Measurements from ENCODE around the gene PNKP. TPM values are rescaled to one million over a fixed set of nuclear protein-coding genes. Genes with fewer than 3 reads are reported as not detected.

The PNKP gene
- total and polyA plus RNA-seq, 2 donors = 28.4 to 31.4 TPM

DNA sequence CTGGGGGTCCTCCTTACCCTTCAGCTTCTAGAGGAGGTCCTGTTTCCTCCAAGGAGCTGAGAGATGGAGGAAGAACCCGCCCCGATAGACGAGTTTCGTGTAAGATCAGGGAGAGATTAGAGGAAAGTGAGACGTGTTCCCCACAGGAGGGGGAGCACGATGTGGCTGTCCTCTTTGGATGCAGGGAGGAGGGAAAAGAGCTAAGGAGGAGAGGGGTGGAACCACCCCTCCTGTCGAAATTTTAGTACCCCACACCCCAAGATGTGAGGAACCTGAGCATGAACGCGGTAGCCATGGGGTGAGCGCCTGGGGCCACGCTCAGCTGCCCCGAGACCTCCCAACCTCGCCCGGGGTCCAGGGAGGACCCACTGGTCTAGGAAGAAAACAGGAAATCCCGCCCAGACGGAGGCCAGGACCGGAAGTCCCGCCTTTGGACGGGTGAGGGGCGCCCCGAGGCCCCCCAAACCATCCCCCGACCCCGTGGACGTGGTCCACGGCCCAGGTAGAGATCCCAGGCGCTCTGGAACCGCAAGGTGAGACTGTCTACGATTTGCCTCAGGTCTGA is 8.6 kb upstream of the PNKP start:
- under 1% methylated on average over 28 of the region's 28 CpGs for WGBS
- Histone ChIP-seq H3K4me3 (ENCODE audit: low read depth, low read length) (peak overlapping the region; percentile 59), H3K4me1 (ENCODE audit: insufficient read depth) (no peaks in the 10 kb centered on the region), H3K36me3 (ENCODE audit: insufficient read depth) (no peaks in the 10 kb centered on the region), H3K27ac (ENCODE audit: low read depth) (peak overlapping the region; percentile 76)
- DNase-seq (ENCODE audit: extremely low spot score) = no peak

DNA sequence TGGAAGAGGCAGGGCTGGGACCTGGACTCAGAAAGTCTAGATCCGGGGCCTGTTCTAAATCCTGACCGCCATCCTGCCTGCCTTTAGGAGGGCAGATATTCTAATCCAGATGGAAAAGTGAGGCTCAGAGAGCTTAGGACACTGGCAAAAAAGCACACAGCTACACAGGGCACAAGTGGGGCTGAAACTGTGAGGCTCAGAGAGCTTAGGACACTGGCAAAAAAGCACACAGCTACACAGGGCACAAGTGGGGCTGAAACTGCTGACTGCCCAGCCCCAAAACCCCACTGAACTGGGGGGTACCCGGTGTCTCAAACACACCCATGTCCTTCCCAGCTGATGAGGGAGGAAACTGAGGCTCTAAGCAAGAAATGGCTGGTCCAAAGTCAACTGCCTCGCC is 7.8 kb upstream of the PNKP start:
- DNase-seq (ENCODE audit: extremely low spot score) = no peak
- Histone ChIP-seq H3K36me3 (ENCODE audit: insufficient read depth) (no peaks in the 10 kb centered on the region), H3K27ac (ENCODE audit: low read depth) (no peak overlapping the region), H3K4me1 (ENCODE audit: insufficient read depth) (no peaks in the 10 kb centered on the region), H3K4me3 (ENCODE audit: low read depth, low read length) (no peak overlapping the region)
- WGBS = 88% methylated on average over 4 of the region's 4 CpGs

DNA sequence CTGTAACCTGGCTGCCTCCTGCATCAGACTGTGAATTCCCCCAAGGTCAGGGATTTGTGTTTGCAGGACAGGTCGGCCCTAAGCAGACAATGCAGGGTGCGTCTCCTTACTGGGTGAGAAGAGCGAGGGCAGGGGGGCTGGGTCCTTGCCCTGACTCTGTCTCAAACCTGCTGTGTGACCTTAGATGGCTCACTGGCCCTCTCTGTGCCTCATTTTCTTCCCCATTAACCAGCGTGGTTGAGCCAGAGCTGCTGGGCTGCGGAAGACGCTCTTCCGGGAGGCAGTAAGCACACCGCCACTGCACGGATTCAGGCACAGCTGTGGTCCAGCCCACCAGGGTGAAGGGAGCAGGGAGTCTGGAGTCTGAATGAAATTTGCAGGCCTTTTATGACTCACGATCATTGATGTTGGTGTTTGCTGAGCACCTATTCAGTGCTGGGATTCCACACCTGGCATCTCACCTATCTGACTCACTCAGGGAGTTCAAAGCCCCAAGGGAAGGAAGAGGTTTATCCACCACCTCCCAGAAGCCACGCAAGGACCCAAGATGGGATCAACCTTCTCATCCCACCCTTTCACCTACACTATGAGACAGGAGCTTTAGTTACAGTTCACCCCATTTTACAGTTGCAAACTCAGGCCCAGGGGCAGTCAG is 7.3 kb upstream of the PNKP start:
- no peak for DNase-seq (ENCODE audit: extremely low spot score)
- Histone ChIP-seq H3K4me1 (ENCODE audit: insufficient read depth) (no peaks in the 10 kb centered on the region), H3K36me3 (ENCODE audit: insufficient read depth) (no peaks in the 10 kb centered on the region), H3K4me3 (ENCODE audit: low read depth, low read length) (no peak overlapping the region), H3K27ac (ENCODE audit: low read depth) (no peak overlapping the region)
- WGBS = 94% methylated on average over 11 of the region's 11 CpGs

DNA sequence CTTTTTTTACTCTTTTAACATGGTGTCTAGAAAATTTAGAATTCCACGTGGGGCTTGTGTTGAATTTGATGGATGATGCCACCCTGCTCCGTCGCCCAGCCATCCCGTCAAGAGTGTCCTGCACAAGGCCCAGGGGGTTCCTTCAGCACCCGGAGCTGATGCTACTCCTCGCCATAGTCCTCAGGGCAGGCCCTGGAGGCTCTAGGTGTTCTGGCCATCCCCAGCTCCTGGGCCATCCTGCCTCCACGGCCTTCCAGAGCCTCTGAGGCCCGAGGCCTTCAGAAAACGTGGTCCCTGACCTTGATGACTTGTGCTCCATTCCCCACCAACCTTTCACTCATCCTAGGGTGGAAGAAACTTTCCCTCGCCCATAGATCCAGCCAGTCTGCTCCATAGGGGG is 6.5 kb upstream of the PNKP start:
- no peaks in the 10 kb centered on the region for H3K4me1 ChIP-seq (ENCODE audit: insufficient read depth)
- WGBS = 90% methylated on average over 10 of the region's 10 CpGs

DNA sequence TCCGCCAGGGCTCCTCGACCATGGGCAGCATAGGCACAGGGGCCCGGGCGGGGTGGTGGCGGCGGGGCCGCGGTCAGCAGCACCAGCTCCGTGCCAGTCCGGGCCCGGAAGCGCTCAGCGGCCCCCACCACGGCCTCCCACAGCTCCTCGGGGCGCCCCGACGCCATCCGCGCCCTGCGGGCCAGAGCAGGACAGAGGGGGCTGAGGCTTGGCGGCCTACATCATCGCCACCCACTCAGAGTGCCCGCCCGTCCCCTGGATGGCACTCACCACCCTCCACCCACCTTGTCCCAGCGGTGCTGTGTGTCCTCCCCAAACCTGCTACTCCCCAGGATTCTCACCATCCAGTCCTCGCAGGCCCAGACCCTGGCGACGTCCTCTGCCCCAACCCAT is 5.7 kb upstream of the PNKP start:
- DNase-seq (ENCODE audit: extremely low spot score) = no peak
- H3K27ac ChIP-seq (ENCODE audit: low read depth) = no peak overlapping the region
- H3K36me3 ChIP-seq (ENCODE audit: insufficient read depth) = no peaks in the 10 kb centered on the region
- no peaks in the 10 kb centered on the region for H3K4me1 ChIP-seq (ENCODE audit: insufficient read depth)
- WGBS = 93% methylated on average over 29 of the region's 29 CpGs
- H3K4me3 ChIP-seq (ENCODE audit: low read depth, low read length) = no peak overlapping the region

More for the DNA sequence above, 6.5 kb upstream of the PNKP start:
- DNase-seq (ENCODE audit: extremely low spot score) = no peak
- H3K36me3 ChIP-seq (ENCODE audit: insufficient read depth) = no peaks in the 10 kb centered on the region
- no peak overlapping the region for H3K27ac ChIP-seq (ENCODE audit: low read depth)
- no peak overlapping the region for H3K4me3 ChIP-seq (ENCODE audit: low read depth, low read length)

DNA sequence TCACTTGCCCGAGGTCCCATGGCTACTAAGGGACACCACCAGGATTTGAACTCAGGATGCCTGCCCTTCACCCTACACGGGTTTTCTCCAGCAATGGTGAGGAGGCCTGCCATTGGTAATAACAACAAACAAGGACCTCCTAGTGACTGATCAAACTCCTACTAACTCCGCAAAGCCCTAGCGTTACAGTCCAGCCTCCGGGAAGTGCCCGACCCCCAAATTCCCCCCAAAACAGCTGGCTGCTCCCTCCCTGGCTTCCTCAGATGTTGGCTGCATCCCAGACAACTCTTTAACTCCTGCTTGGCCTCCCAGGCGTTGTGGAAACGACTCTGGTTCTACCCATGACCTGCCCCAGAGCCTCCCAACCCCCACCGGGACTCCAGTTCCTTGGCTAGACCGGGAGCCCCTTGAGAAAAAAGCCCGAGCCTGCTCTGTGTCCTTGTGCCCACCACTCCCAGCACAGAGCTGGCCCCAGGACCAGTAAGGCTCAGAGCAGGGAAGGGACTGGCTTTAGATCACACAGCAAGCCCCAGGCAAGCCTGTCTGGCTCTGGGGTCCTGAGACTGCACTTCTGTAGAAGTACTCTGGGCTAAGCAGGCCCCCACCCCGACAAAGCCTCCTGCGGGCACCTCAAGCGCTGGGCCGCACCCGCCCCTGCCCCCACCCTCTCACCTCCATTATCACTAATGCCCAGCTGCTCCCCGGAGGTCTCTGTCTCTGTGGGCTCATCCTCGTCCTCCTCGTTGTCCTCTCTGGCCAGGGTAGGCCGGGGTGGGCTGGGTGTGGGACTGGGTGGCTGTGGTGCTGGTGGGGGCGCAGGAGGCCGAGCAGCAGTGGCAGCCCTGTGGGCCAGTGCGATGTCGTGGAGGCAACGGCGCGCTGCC is 5.1 kb upstream of the PNKP start:
- no peaks in the 10 kb centered on the region for H3K4me1 ChIP-seq (ENCODE audit: insufficient read depth)
- WGBS = 83% methylated on average over 27 of the region's 27 CpGs
- H3K27ac ChIP-seq (ENCODE audit: low read depth) = no peak overlapping the region
- no peaks in the 10 kb centered on the region for H3K36me3 ChIP-seq (ENCODE audit: insufficient read depth)
- H3K4me3 ChIP-seq (ENCODE audit: low read depth, low read length) = no peak overlapping the region
- no peak for DNase-seq (ENCODE audit: extremely low spot score)

DNA sequence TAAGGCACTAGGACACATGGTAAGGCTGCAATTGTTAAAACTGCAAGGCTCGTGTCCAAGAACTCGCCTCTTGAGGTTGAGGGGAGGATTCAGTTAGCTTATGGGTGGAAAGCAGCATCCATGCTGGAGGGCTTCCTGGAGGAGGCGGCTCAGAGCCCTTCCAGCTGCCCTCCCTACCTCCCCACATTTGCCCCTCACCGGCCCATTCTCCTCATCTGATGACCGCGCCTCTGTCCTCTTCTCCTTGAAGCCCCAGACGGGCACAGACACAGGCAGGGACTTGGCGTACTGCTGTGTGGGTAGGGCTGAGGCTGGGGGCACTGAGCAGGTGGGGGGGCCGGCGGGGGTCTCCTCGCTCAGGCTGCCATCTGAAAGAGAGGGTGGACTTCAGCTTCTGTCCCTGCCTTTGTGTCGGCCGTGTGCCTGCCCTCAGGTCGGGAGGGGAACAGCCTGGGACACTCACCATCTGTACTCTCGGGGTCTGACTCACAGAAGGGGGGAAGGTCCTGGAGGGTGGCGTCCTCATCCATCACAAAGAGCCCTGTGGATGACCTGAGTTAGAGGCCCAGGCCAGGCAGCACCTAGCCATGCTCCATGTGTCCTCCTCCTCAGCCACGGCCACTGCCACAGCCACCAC is 4.1 kb upstream of the PNKP start:
- Histone ChIP-seq H3K36me3 (ENCODE audit: insufficient read depth) (no peaks in the 10 kb centered on the region), H3K27ac (ENCODE audit: low read depth) (no peak overlapping the region), H3K4me3 (ENCODE audit: low read depth, low read length) (no peak overlapping the region), H3K4me1 (ENCODE audit: insufficient read depth) (no peaks in the 10 kb centered on the region)
- WGBS = 87% methylated on average over 17 of the region's 17 CpGs
- DNase-seq (ENCODE audit: extremely low spot score) = no peak

DNA sequence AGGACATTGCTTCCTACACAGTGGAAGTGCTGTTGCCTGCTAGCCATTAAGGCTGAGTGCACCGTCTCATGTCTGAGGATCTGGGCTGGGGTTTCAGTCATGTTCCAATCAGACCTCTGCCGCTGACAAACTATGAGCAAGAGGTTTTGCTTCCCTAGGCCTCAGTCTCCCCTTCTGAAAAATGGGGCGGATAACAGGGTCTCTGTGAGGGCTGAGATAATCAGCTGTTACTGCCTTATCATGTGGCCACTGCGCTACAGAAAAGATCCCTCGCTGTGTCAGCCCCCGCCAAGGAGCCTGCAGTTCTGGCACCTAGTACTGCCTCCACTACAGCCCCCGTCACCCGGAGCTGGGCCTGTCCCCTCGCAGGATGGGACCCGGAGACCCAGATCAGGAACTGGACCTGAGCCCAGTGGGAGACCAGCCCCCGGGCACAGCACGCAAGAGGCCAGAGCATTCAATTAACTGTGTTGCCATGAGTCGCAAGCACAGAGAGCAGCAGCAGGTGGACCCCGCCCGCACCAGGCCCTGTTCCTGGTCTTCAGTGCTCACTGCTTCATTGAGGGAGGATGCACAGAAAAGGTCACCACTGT is 3.0 kb upstream of the PNKP start:
- Histone ChIP-seq H3K27ac (ENCODE audit: low read depth) (peak overlapping the region; percentile 57), H3K4me3 (ENCODE audit: low read depth, low read length) (peak overlapping the region; percentile 37), H3K4me1 (ENCODE audit: insufficient read depth) (no peaks in the 10 kb centered on the region), H3K36me3 (ENCODE audit: insufficient read depth) (no peaks in the 10 kb centered on the region)
- DNase-seq (ENCODE audit: extremely low spot score) = no peak
- WGBS = 81% methylated on average over 15 of the region's 15 CpGs

DNA sequence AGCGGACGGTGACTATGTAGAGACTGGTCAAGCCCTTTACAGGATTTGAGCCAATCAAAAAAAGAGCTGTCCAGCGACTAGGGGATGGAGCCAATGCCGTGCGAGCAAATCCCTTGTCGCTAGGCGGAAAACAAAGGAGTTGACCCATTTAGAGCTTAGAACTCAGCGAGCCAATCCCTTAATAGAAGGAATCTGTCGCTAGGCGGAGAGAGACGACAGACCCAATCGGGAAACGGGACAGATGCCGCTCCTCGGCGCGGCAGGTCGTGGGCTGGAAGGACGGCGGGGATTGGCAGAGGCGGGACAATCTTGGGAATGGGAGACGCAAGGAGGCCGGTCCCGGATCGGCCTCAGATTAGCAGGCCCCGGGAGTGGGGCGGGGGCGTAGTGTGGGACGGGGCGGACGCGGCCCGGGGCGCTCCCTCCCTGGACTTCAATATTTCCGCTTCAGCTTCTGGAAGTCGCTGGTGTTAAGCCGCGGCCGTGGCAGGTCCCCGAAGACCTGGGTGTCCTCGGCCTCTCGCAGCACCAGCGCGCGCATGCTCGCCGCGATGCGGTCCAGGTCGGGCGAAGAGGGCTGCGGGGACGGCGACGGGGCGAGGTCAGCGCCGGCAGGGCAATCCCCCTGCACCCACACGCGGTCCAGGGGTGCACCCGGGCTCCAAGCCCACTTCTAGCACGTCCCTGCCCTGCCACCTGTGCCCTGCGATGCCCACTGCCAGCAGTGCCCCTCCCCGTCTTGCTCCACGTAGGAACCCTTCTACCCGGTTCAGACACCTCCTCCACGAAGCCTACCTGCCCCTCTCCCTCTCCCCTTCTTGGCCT is 2.3 kb upstream of the PNKP start:
- WGBS = under 1% methylated on average over 67 of the region's 67 CpGs
- peak overlapping the region; percentile 57 for H3K27ac ChIP-seq (ENCODE audit: low read depth)
- peak overlapping the region; percentile 37 for H3K4me3 ChIP-seq (ENCODE audit: low read depth, low read length)
- DNase-seq (ENCODE audit: extremely low spot score) = peak; percentile 100
- H3K4me1 ChIP-seq (ENCODE audit: insufficient read depth) = no peaks in the 10 kb centered on the region
- no peaks in the 10 kb centered on the region for H3K36me3 ChIP-seq (ENCODE audit: insufficient read depth)

DNA sequence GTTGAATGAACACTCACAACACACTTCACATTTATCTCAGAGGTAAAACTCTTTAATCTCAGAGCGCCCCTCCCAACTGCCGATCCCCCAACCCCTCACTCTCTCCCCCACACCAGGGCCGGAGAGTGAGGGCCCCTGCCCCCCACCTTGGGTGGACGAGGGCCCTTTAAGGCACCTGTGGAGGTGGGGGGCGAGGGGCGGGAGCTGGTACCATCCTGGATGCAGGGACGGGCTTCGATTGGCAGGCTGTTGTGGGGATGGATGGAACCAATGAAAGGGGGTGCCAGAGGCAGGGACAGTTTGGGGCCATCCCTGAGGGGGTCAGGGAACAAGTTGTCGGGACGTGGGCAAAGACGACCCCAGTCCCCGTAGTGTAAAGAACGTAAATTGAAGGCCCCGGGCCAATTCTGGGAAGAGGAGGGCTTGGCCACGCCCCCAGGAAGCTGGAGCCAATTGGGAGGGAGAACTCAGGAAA is 1.7 kb upstream of the PNKP start:
- H3K4me1 ChIP-seq (ENCODE audit: insufficient read depth) = no peaks in the 10 kb centered on the region
- 2% methylated on average over 15 of the region's 15 CpGs for WGBS
- H3K27ac ChIP-seq (ENCODE audit: low read depth) = peak overlapping the region; percentile 48
- no peak for DNase-seq (ENCODE audit: extremely low spot score)
- no peaks in the 10 kb centered on the region for H3K36me3 ChIP-seq (ENCODE audit: insufficient read depth)
- H3K4me3 ChIP-seq (ENCODE audit: low read depth, low read length) = peak overlapping the region; percentile 16

DNA sequence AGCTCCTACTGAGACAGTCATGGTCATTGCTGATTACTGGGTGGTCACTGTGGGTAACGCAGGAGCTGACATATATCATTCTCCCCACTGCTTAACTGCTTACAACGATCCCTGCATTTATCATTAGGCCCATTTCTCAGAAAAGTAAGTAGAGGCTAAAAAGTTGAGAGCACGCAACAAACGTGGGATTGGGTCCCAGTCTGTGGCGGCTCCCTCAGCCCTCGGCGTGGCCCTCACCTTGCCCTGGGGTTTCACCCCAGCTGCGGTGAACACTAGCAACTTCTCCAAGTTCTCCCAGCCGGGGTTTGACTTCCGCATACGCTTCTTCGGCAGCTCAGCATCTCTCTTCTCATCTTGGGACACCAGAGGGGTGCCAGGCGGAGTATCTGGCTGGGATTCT is 2.5 kb downstream of the PNKP start:
- DNase-seq (ENCODE audit: extremely low spot score) = no peak
- Histone ChIP-seq H3K36me3 (ENCODE audit: insufficient read depth) (peaks cover 3% of the 10 kb centered on the region), H3K4me1 (ENCODE audit: insufficient read depth) (no peaks in the 10 kb centered on the region), H3K4me3 (ENCODE audit: low read depth, low read length) (no peak overlapping the region), H3K27ac (ENCODE audit: low read depth) (no peak overlapping the region)
- WGBS = 89% methylated on average over 13 of the region's 13 CpGs

DNA sequence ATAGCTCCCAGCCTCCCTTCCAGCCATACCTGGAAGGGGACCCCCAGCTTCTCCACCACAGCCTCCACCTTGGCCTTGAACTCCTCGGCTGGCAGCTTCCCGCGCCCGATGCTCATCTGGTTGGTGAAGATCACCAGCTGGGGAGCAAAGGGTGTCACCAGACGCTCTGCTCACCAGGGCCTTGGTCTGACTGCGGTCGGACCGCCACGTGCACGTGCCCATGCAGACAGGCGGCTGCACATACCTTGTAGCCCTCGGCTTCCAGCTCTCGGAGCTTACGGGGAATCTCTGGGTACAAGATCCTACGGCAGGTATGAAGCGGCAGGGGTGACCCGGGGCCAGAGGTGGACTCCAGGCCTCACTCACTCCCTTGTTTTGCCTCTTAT is 3.4 kb downstream of the PNKP start:
- Histone ChIP-seq H3K4me1 (ENCODE audit: insufficient read depth) (no peaks in the 10 kb centered on the region), H3K4me3 (ENCODE audit: low read depth, low read length) (no peak overlapping the region), H3K27ac (ENCODE audit: low read depth) (no peak overlapping the region), H3K36me3 (ENCODE audit: insufficient read depth) (peaks cover 3% of the 10 kb centered on the region)
- 89% methylated on average over 17 of the region's 17 CpGs for WGBS
- no peak for DNase-seq (ENCODE audit: extremely low spot score)

Measured in urinary bladder (tissue), 4 donors.